Stimulated activated CD4-positive, alpha-beta T cell treated with anti-CD3 and anti-CD28 coated beads, Interleukin-12 subunit alpha, Interleukin-12 subunit beta, amount 100 ng/mL, for 4 hours (primary cell): ENCODE results near the gene NDE1.

ENCODE experiments used
- DNase-seq: peaks from one replicate; pipeline ENCODE4 v3.0.0-alpha.2; 2020

Gene NDE1

DNA sequence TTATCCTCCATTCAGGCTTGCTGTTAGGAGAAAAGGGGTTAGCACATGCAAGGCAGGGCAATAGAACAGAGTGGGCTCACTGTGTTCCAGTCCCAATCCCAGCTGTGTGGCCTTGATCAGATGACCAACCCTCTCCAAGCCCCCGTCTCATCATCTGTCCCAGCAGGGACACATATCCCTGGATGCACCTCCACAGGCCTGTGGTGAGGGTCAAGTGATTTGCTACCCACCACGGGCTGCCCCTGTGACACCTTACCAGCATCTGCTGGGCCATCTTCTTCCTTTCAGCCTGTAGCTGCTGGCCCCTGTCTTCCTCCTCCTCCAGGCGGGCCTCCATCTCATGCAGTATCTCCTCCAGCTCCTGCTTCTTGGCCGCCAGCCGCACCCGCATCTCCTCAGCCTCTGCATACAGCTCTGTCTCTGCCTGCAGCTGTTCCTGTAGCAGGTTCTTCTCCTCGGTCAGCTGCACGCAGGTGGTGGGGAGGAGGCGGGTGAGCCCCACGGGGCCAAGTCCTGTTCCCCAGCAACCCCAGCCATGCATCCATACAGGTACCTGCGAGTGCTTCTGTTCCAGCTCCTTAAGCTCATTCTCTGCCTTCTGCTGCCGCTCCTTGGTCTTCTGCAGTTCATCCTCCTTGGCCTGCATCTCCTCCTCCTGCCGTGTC, 91.3 kb downstream of the NDE1 start:
- DNase-seq = no peak

DNA sequence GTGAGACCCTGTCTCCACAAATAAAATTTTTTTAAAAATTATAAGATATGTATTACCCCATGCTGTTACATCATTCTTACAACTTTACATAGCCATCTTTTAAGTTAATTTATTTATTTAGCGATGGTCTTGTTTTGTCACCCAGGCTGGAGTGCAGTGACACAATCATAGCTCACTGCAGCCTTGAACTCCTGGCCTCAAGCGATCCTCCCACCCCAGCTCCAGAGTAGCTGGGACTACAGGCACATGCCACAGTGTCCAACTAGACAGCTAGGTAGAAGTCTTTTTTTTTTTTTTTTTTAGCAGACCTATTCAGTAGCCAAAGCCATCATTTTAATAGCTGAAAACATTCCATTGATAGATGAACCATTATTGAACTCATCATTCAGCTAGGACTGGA, 92.7 kb downstream of the NDE1 start:
- no peak for DNase-seq

DNA sequence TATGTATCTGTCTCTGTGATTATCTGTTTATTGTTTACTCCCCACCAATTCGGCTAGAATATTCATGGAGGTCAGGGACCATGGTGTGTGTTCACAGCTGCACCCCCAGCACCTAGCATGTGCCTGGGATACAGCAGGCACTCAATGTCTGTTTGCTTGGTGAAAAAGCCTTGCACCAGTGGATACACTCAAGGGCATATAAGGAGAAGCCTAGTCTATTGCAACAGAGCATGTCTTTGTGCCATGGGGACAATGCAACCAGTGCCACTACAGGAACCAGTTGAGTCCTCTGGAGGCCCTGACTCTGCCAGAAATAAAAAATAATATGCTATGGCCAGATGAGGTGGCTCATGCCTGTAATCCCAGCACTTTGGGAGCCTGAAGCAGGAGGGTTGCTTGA, 93.6 kb downstream of the NDE1 start:
- no peak for DNase-seq

DNA sequence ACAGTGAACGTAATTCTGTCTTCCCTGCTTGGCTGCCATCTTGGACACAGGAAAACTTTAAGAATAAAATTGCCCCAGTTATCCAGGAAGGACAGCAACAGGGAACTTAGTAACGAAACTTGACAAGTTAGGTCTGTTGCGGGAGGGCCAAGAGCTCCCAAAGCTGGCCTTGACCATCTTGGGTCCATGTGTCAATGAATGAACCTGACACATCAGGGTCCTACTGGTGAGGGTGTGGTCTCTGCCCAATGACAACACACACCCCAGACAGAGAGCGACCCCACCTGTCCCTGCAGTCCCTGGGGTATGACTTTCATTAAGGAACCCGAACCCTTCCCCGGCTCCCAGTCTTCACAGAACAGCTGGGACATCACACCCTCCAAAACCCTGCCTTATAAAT, 96.3 kb downstream of the NDE1 start:
- DNase-seq = no peak

DNA sequence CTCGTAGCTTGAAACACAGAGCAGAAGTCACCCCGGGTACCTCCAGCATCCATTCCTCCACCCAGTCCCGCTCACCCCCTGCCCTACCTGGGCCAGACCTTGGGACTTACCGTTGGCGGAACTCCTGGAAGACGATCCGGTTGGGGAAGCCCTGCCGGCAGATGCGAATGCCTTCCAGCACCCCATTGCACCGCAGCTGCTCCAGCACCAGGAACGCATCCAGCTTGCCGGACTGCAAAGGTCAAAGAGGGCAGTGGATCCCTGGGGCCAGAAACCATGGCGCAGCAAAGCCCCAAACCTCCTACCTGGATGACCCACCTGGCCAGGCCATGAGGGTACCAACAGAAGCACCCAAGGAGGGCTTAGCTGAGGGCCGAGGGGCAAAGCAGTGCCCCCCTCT, 97.9 kb downstream of the NDE1 start:
- DNase-seq = no peak

DNA sequence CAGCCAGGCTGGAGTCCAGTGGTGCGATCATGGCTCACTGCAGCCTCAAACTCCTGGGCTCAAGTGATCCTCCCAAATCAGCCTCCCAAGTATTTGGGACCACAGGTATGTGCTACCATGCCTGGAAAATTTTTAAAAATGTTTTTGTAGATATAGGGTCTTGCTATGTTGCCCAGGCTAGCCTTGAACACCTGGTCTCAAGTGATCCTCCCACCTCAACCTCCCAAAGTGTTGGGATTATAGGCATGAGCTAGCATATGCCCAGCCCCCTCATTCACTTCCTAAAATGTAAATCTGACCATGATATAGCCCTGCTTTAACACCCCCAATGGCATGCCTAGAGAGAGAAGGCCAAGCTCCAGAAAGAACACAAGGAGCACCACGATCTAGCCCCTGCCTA, 98.6 kb downstream of the NDE1 start:
- no peak for DNase-seq

DNA sequence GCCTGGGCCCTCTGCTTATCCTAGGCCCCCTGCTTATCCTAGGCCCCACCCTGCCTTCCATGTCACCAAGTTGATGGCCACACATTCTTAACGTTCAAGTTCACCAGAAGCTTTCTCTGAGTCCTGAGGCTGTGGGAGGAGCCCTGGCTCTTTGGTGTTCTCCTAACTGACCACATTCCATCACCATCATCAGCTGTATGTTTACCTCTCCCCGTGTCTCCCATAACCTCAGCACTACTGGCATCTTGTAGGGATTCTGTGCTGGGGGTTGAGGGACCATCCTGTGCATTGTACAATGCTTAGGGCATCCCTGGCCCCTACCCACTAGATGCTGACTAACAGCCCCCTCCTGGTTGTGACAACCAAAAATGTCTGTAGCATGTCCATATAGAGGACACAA, 99.3 kb downstream of the NDE1 start:
- DNase-seq = no peak

DNA sequence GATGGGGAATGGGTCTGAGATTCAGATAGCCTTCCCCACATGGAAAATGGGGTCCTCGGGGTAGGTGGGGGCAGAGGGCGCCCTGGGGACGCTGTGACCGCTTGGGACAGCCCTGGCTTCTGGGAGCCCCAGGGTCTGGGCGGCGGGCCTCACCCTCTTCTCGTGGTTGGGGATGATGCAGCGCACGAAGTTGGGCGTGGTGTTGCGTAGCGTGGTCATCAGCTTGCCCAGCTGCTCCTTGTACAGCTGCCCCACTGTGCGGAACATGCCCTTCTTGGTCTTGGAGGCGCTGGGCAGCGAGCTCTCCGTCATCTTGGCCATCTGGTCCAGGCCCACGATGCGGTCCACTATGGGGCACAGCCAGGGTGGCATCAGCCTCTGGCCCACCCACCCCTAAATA, 99.9 kb downstream of the NDE1 start:
- DNase-seq = no peak

DNA sequence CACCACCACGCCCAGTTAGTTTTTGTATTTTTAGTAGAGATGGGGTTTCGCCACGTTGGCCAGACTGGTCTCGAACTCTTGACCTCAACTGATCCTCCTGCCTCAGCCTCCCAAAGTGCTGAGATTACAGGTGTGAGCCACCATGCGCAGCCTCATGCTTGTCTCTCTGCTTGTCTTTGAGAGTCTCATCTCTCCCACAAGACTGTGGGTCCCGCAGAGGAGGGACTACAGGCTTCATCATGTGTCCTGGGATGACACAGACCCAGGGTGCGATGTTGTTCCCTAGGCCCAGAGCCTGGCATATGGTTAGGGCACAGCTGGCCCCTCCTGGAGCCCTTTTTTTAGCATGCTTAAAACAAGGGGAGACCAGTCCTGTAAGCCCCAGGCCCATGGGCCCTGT, 101.9 kb downstream of the NDE1 start:
- no peak for DNase-seq

DNA sequence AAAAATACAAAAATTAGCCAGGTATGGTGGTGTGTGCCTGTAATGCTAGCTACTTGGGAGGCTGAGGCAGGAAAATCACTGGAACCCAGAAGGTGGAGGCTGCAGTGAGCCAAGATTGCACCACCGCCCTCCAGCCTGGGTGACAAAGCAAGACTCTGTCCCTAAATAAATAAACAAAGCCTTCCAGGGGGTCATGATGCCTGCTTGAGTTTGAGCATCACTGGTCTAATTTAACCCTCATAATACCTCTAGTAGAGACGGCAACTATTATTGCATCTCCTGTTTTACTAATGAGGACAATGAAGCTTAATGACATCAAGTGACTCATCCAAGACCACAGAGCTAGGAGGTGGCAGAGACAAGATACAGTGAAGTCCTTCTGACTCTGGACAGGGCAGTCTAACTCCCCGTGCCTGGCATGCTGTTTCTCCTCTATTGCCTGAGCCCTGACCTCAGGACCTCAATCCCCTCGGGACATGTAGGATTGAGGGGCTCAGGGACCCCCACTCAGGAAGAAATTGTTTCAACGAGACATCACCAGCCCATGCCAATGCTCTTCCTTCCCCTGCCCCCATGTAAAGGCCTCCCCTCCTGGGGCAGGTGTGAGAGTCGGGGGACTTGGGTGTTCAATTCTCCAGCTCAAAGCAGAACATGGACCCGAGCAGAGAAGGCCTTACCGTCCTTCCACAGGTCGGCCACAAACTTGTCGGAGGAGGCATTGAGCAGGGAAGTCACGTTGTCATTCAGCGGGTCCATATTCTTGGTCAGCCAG, 102.9 kb downstream of the NDE1 start:
- no peak for DNase-seq

DNA sequence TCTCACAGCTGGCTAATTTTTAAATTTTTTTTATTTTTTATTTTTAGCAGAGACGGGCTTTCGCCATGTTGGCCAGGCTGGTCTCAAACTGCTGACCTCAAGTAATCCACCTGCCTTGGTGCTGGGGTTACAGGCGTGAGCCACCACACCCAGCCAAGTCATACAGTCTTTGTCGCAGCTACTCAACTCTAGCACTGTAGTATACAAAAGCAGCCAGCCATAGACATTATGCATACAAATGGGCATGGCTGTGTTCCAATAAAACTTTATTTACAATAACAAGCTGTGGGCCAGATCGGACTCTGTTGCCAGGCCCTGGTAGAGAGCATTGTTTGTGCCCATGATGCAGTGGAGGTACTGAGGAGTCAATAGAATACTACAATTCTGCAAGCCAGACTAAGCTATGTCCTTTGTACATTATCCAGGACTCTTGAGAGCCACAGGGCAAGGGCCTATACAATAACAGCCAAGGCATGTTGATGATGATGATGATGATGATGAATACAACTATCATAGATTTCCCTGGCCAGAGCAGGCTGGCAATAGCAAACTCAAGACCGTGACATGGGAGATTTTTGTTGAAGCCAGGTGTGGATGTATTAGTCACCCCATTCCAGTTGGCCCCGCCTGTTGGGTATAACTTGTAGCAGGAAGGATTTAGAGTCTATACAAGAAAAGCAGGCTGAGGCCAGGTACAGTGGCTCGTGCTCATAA, 104.9 kb downstream of the NDE1 start:
- no peak for DNase-seq

DNA sequence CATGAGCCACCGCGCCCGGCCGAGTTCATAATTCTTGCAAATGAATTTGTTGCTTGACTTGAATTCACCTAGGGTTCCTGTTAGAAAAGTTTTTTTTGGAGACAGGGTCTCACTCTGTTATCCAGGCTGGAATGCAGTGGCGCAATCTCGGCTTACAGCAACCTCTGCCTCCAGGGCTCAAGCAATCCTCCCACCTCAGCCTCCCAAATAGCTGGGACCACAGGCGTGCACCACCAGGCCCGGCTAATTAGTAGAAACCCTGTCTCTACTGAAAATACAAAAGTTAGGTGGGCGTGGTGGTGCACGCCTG, 107.0 kb downstream of the NDE1 start:
- DNase-seq = no peak

DNA sequence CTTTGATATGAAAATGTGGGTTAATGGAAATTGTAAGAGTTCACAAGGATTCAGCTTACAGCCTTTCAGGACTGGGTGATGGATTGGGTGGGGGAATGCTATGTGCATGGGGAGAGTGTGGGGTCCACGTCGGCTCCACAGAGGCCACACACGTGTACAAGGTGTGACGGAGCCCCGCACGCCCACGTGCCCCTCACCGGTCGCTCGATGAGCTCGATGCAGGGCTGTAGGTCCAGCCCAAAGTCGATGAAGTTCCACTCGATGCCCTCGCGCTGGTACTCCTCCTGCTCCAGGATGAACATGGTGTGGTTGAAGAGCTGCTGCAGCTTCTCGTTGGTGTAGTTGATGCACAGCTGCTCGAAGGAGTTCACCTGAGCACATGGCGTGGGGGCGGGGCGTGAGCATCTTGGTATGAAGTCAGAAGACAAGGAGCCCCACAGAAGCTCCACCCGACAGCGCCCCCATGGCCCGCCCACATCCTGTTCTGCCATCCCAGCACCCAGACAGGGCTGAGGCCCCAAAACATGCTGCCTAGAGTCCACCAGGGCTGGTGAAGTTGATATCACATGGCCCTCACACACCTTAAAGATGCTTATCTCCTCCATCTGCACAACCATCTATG, 107.7 kb downstream of the NDE1 start:
- DNase-seq = no peak

DNA sequence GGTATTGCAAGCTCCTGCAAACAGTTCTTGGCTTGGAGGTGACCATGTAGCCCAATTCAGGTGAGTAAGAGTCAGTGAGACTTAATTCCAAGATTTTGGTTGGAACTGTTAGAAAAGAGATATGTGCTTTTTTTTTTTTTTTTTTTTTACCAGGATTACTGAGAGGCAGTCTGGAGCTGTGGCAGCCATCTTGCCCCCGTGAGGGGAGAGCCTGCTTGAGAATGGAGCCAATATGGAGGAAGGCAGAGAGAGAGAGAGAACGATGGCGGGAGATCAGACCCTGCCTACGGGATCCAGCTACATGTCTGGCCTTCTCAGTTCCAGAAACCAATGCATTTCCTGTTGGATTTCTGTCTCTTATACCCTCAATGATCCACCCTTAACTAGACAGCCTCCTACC, 109.0 kb downstream of the NDE1 start:
- DNase-seq = no peak

DNA sequence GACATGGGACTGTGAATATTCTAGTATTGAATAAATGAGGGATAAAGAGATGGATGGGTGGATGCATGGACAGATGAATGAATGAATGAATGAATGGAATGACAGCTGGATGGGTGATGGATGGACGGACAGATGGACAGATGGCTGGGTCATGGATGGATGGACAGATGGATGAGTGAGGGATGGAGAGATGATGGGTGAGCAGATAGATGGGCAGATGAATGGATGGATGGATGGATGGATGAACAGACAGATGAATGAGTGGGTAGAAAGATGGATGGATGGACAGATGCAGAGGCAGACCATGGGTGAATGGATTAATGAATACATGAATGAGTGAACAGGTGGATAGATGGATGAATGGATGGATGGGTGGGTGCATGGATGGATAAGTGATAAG, 110.1 kb downstream of the NDE1 start:
- DNase-seq = no peak

DNA sequence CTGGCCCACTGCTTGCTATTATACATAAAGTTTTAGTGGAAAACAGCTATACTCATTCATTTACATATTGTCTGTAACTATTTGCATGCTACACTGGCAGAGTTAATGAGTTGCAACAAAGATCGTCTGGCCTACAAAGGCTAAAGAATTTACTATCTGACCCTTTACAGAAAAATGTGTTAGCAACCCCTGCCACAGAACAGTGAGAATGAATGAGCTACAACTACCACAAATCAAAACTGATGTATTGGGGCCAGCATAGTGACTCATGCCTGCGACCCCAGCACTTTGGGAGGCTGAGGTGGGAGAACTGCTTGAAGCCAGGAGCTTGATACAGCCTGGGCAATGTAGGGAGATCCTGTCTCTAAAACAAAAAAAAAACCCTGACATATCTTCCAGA, 114.1 kb downstream of the NDE1 start:
- DNase-seq = no peak

DNA sequence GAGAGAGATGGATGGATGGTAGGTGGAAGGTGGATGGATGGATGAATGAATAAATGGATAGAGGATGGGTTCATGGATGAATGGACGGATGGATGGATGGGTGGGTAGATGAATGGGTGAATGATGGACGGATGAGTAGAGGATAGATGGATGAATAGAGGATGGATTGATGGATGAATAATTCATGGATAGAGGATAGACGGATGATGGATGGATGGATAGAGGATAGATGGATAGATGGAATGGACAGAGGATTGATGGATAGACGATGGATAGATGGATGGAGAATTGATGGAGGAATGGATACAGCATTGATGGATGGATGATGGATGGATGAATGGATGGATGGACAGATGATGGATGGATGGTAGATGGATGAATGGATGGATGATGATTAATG, 115.1 kb downstream of the NDE1 start:
- no peak for DNase-seq

DNA sequence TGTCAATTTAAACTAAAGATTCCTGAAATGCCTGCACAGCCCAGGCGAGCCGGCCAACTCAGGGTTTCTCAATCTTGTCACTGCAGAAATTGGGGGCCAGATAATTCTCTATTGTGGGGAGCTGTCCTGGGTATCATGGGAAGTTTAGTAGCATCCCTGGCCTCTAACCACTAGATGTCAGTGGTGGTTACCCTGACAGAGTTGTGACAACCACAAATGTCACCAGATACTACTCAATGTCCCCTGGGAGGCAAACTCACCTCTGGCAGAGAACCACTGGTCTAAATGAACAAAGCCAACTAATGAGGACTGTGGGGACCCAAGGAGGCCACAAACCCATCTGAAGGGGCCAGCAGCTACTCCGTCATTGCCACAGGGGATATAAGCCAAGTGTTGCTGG, 115.8 kb downstream of the NDE1 start:
- DNase-seq = no peak

DNA sequence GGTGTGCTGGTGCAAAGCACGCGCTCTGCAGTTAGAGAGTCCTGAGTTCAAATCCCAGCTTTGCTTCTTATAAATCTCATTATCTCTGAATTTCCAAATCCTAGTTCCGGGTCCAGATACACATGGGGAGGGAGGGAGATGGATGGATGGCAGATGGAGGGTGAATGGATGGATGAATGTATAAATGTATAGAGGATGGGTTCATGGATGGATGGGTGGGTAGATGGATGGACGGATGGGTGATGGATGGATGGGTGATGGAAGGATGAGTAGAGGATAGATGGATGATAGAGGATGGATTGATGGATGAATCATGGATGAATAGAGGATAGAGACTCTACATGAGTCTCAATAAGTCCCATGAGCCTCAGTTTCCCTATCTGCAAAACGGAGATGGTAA, 116.9 kb downstream of the NDE1 start:
- no peak for DNase-seq

DNA sequence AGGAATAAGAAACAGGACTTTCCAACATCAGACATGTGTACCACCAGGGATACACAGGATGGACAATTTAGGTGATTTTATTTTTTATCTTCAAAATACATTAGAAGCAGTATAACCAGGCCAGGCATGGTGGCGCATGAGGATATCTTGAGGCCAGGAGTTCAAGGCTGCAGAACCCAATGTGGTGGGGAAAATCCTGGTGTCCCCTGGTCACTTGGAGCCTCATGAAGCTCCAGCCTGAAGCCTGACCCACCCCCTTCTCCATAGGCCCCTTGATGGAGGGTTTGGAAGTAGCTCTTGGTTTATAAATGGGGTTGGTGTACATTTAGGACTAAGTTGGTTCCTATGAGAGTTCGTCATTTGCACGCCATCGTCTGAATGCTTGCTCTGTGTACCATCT, 118.2 kb downstream of the NDE1 start:
- no peak for DNase-seq

DNA sequence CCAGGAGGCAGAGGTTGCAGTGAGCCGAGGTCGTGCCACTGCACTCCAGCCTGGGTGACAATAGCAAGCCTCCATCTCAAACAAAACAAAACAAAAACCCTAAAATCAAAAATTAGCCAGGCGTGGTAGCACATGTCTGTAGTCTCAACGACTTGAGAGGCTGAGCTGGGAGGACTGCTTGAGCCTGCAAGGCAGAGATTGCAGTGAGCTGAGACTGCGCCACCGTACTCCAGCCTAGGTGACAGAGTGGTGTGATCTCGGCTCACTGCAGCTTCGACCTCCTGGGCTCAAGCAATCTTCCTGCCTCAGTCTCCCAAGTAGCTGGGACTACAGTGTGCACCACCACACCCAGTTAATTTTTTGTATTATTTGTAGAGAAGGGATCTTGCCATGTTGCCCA, 119.2 kb downstream of the NDE1 start:
- no peak for DNase-seq

DNA sequence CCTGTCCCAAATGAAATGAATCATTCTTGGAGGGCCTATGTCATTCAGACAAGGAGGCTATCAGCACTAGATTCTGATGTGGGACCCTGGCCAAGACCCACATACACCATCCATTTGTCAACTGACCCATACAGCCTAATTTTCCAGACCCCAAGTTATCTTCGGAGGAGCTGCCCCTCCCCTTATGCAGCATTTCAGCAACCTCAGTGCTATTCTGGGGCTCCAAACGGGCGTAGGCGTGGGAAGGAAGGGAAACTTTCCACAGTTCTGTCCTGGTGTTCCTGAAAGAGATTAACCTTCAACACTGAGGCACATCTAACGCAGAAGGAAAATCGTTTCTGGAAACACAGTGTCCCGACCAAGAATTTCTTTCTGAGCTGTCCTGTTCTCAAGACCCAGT, 120.1 kb downstream of the NDE1 start:
- no peak for DNase-seq

DNA sequence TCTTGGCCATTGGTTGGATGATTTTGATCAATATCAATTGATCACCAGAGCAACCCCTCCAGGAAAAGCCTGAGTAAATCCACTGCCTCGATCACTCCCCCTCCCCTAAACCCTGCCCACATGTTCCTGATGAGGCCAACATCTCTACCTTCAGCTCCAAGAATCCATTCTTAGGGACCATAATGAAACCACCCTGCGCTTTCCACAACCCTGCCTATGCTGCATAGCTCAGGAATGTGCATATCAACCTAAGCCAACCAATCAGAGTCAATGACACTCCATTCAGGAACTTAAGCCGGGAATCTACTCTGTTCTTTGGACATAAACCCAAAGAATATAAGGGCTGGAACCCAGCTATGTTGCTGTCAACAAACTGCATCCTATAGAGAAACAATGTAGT, 120.5 kb downstream of the NDE1 start:
- DNase-seq = no peak

DNA sequence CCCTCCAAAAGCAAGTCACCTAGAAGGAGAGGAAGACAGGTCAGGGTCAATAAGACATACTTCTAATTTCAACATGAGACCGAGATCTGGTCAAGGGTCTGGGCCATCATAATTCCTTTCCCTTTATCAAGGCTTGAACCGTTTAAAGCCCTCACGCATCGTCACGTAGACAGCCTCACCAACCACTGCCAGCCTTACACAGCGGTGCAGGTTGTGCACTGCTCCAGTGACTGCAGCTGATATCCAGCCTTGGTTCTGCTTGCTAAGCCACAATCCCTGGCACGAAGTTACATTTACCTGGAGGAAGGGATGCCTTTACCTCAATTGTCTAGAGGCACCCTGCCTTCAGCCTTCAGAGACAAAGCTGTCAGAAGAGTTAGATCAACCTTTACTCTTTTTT, 121.6 kb downstream of the NDE1 start:
- DNase-seq = no peak
